ENCODE measurements around the gene UQCC5.

DNA sequence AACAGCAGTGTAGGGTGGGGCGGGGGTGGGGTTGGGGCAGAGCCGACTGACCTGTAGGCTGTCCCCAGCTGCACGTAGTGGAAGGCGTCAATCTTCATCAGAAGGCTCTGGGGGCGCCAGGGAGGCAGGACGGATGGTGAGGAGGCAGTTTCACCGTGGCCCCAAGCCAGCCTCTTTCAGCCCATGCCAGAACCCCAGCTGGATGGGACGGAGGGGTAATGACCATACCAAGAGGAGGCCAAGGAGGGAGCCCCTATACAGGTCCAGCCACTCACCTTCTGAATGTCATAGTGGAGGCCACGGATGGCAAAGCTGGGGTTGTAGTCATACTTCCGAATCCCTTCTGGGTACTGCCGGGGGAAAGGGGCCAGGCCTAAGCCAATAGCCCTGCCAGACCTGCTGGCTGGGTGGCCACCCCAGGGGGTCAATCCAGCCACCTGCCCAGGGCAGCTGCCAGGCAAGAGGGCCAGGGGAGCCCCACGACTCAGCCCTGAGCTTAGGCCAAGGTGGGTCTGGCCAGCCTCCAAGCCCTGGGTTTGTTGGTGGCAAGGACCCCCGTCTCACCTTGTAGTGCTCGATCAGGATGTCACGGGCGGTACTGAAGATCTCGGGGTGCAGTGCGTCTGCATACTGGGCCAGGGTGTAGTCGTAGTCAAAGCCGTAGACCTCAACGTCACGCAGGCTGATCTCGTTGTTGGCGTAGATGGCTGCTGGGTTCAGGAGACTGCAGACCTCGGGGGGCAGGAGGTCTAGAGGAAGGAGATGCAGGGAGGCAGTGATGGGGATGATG is 7.6 kb upstream of the UQCC5 start:
- TF ChIP-seq CTCF (IDR thresholded peaks at IDR 0.05), result no peak
- TF ChIP-seq POLR2A (IDR thresholded peaks at IDR 0.05; ENCODE audit: low read depth), result no peak

Data from esophagus muscularis mucosa (tissue), 3 donors.